HEK293 (cell line): Measurements from ENCODE around the gene ZGPAT.

Experiments used
- TCF7L2 ChIP-seq: IDR thresholded peaks from 2 replicates; pipeline ENCODE4 v1.6.1; 2011; ENCODE audit warnings: low read depth, mild to moderate bottlenecking, inconsistent platforms, low read length, moderate library complexity, borderline replicate concordance
- ZBTB20 ChIP-seq: fragments of 450-650 bp; formaldehyde crosslinking; IDR thresholded peaks from 2 replicates; pipeline ENCODE4 v1.5.1; 2016; ENCODE audit warnings: missing biosample characterization, missing genetic modification characterization
- ZNF24 ChIP-seq: fragments of 450-650 bp; formaldehyde crosslinking; IDR thresholded peaks from 2 replicates; pipeline ENCODE4 v1.5.1; 2016; ENCODE audit warnings: missing biosample characterization, missing genetic modification characterization
- ZNF274 ChIP-seq, 2 experiments: fragments of 200-500 bp in 1 of 2; fragments of 450-650 bp in 1 of 2; sonication (Bioruptor generic) in 1 of 2; formaldehyde crosslinking in 1 of 2; IDR thresholded peaks; 2 replicates each; pipeline versions ENCODE4 v1.5.1 to v1.6.1; 2014 to 2016; ENCODE audit warnings: borderline replicate concordance in 1 of 2, inconsistent platforms in 1 of 2, low read length in 1 of 2, missing biosample characterization in 1 of 2, missing genetic modification characterization in 1 of 2
- ZNF302 ChIP-seq: fragments of 450-650 bp; formaldehyde crosslinking; IDR thresholded peaks from 2 replicates; pipeline ENCODE4 v1.5.1; 2016; ENCODE audit warnings: missing biosample characterization, missing genetic modification characterization, low read depth
- ZNF324 ChIP-seq: fragments of 450-650 bp; formaldehyde crosslinking; IDR thresholded peaks from 2 replicates; pipeline ENCODE4 v1.5.1; 2016; ENCODE audit warnings: missing biosample characterization, missing genetic modification characterization
- ZNF555 ChIP-seq: fragments of 450-650 bp; formaldehyde crosslinking; conservative IDR thresholded peaks from 2 replicates; pipeline ENCODE4 v1.5.1; 2017; ENCODE audit warnings: missing biosample characterization, mild to moderate bottlenecking, missing genetic modification characterization, inconsistent platforms
- ZNF560 ChIP-seq: fragments of 450-650 bp; formaldehyde crosslinking; IDR thresholded peaks from 2 replicates; pipeline ENCODE4 v1.5.1; 2017; ENCODE audit warnings: missing biosample characterization, missing genetic modification characterization, borderline replicate concordance
- ZNF792 ChIP-seq: fragments of 450-650 bp; formaldehyde crosslinking; IDR thresholded peaks from 2 replicates; pipeline ENCODE4 v1.5.1; 2016; ENCODE audit warnings: missing biosample characterization, missing genetic modification characterization
- TF ChIP-seq, protein P1 (sequence below): fragments of 450-650 bp; formaldehyde crosslinking; IDR thresholded peaks from 2 replicates; pipeline ENCODE4 v1.5.1; 2016; ENCODE audit warnings: missing biosample characterization, missing genetic modification characterization
- TF ChIP-seq, protein P2 (sequence below): fragments of 450-650 bp; formaldehyde crosslinking; IDR thresholded peaks from 2 replicates; pipeline ENCODE4 v1.5.1; 2016; ENCODE audit warnings: missing biosample characterization, missing genetic modification characterization

DNA sequence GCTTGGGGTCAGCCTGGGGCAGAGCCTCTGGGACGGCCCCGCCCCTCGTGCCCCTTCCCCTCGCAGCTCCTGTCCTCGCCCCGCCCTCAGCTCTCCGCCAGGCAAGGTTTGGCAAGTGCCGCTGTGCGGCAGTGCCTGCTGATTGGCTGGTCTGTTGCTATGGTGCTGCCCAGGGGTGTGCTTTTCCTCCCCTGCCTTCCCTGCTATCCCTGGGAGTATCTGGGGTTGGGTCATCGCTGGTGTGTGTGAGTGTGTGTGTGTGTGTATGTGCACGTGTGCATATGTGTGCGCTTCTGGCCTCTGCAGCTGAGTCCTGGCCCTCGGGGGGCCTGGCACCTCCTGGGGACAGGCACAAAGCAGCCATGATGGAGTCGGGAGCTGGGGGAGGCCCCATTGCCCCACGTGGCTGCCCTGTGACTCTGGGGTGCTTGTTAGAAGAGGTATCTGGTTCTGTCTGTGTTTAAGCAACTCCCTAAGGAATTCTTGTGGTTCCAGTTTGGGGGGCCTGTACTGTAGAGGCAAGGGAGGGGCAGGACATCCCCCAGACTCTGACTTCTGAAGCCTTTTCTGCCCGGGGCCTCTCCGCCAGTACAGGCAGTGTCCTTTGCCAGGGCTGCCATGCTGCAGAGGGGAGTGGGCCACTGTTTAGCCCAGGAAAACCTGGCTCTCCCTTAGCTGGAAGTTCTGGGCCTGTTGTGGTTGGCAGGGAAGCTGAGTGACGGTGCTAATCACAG lies 42.8 kb upstream of the ZGPAT start:
- TF ChIP-seq, protein P1, sequence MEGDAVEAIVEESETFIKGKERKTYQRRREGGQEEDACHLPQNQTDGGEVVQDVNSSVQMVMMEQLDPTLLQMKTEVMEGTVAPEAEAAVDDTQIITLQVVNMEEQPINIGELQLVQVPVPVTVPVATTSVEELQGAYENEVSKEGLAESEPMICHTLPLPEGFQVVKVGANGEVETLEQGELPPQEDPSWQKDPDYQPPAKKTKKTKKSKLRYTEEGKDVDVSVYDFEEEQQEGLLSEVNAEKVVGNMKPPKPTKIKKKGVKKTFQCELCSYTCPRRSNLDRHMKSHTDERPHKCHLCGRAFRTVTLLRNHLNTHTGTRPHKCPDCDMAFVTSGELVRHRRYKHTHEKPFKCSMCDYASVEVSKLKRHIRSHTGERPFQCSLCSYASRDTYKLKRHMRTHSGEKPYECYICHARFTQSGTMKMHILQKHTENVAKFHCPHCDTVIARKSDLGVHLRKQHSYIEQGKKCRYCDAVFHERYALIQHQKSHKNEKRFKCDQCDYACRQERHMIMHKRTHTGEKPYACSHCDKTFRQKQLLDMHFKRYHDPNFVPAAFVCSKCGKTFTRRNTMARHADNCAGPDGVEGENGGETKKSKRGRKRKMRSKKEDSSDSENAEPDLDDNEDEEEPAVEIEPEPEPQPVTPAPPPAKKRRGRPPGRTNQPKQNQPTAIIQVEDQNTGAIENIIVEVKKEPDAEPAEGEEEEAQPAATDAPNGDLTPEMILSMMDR (tag by site-specific recombination), result no peak
- TF ChIP-seq ZNF324 (tag by site-specific recombination) (no peak), ZBTB20 (tag by site-specific recombination) (no peak), ZNF792 (no peak), ZNF302 (tag by site-specific recombination) (no peak), ZNF560 (tag by site-specific recombination) (no peak), ZNF24 (tag by site-specific recombination) (no peak), ZNF555 (tag by site-specific recombination) (no peak), ZNF274 (IDR thresholded peaks at IDR 0.05; ENCODE audit: low read length) (no peak), ZNF274 (tag by site-specific recombination; IDR thresholded peaks at IDR 0.05; ENCODE audit: borderline replicate concordance) (no peak), TCF7L2 (no peak)
- TF ChIP-seq, protein P2, sequence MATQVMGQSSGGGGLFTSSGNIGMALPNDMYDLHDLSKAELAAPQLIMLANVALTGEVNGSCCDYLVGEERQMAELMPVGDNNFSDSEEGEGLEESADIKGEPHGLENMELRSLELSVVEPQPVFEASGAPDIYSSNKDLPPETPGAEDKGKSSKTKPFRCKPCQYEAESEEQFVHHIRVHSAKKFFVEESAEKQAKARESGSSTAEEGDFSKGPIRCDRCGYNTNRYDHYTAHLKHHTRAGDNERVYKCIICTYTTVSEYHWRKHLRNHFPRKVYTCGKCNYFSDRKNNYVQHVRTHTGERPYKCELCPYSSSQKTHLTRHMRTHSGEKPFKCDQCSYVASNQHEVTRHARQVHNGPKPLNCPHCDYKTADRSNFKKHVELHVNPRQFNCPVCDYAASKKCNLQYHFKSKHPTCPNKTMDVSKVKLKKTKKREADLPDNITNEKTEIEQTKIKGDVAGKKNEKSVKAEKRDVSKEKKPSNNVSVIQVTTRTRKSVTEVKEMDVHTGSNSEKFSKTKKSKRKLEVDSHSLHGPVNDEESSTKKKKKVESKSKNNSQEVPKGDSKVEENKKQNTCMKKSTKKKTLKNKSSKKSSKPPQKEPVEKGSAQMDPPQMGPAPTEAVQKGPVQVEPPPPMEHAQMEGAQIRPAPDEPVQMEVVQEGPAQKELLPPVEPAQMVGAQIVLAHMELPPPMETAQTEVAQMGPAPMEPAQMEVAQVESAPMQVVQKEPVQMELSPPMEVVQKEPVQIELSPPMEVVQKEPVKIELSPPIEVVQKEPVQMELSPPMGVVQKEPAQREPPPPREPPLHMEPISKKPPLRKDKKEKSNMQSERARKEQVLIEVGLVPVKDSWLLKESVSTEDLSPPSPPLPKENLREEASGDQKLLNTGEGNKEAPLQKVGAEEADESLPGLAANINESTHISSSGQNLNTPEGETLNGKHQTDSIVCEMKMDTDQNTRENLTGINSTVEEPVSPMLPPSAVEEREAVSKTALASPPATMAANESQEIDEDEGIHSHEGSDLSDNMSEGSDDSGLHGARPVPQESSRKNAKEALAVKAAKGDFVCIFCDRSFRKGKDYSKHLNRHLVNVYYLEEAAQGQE (tag by site-specific recombination), result no peak
